Adrenal gland (tissue), 12 donors: ENCODE measurements around the gene PTPRN2. TPM values are rescaled to one million over a fixed set of nuclear protein-coding genes. Genes with fewer than 3 reads are reported as not detected.
"Not testable (repeated sequence)": the region's sequence is repeated elsewhere in the genome, so short reads cannot be mapped to it uniquely, and the experiment has no call there.

Experiments
- DNase-seq, 7 donors: peaks; one replicate each; pipeline ENCODE4 v3.0.0-alpha.2; 2019 to 2020
- H3K27ac ChIP-seq, 5 donors: fragments of 200-600 bp; sonication (generic) in 4 of 5; 1 replicate in 3 of 5; 2 replicates in 2 of 5; pipeline versions ENCODE4 v1.5.1 to v1.8.0; 2016 to 2020; ENCODE audit warnings: mild to moderate bottlenecking in 1 of 5
- H3K27me3 ChIP-seq: fragments of 200-600 bp; 2 replicates; pipeline ENCODE4 v1.8.0; 2021
- H3K36me3 ChIP-seq, 2 donors: fragments of 200-600 bp; replicated peaks in 1 of 2; 1 replicate in 1 of 2; 2 replicates in 1 of 2; pipeline versions ENCODE4 v1.5.1 to v1.8.0; 2018 to 2022
- H3K4me1 ChIP-seq, 2 donors: fragments of 200-600 bp; replicated peaks in 1 of 2; 1 replicate in 1 of 2; 2 replicates in 1 of 2; pipeline versions ENCODE4 v1.5.1 to v1.8.0; 2018 to 2021
- H3K4me3 ChIP-seq, 4 donors: fragments of 200-600 bp; sonication (generic) in 3 of 4; one replicate each; pipeline ENCODE4 v1.5.1; 2016 to 2018
- H3K9me3 ChIP-seq, 3 donors: fragments of 200-600 bp; sonication (generic) in 1 of 3; replicated peaks in 1 of 3; 1 replicate in 2 of 3; 2 replicates in 1 of 3; pipeline versions ENCODE4 v1.5.1 to v1.8.0; 2016 to 2021
- CTCF ChIP-seq, 6 experiments: fragments of 450-650 bp in 4 of 6; fragments of 200-600 bp in 2 of 6; sonication (generic) in 1 of 6; IDR thresholded peaks; 1 replicate in 5 of 6; 2 replicates in 1 of 6; pipeline versions ENCODE4 v1.5.1 to v1.8.0; 2016 to 2021; ENCODE audit warnings: antibody characterized with exemption in 6 of 6, mild to moderate bottlenecking in 2 of 6, moderate library complexity in 1 of 6
- POLR2A ChIP-seq, 2 donors: fragments of 450-650 bp; IDR thresholded peaks; one replicate each; pipeline ENCODE4 v1.6.1; 2017; ENCODE audit warnings: antibody characterized with exemption in 2 of 2, mild to moderate bottlenecking in 2 of 2, moderate library complexity in 1 of 2
- WGBS, 4 donors: extraction: QIAGEN DNeasy Blood & Tissue Kit in 2 of 4; methylation state at CpG; one replicate each; pipeline versions ENCODE4 v1.1.5 to v1.1.7; 2013 to 2017; 5-methylcytosine and 5-hydroxymethylcytosine counted together
- intact Hi-C, 2 donors: fragments of 100-400 bp; cut with DNase I; formaldehyde crosslinking; loops; one replicate each; pipeline versions ENCODE4 v1.14.1 to v1.15.0; 2022 to 2023
- polyA plus RNA-seq, 3 donors: library from polyadenylated mRNA; stranded (reverse); fragments of 200-250 nt in 2 of 3; fragments of 350-450 nt in 1 of 3; fragmentation: Illumina TruSeq in 1 of 3; extraction: RNeasy Lipid Tissue Mini Kit (QIAGEN cat#74804) in 1 of 3; gene quantifications; one replicate each; pipeline ENCODE4 v1.2.3, GENCODE V29; 2013 to 2014
- total RNA-seq, 9 donors: library from RNA; depleted of rRNA in 4 of 9; stranded (reverse); fragments of >200 nt in 4 of 9; fragments of 120-200 nt in 1 of 9; fragmentation: NEBNext Ultra II Directional in 1 of 9; extraction: Animal tissue kit (Norgen Biotek cat#: 25700) in 1 of 9; gene quantifications; one replicate each; pipeline versions ENCODE4 v1.1.0 to v1.2.4, GENCODE V29; 2013 to 2023
- donor health status: healthy with polysubstance abuse.
- donor health status: Bipolar disorder and iron deficiency.
- donor health status: DM: yes; HTN: yes; CAD: no.
- donor health status: DM: no; HTN: no; CAD: no.
- donor health status: DM: no; HTN: no; CAD: no.
- donor health status: DM: yes; HTN: yes; CAD: no.

Gene PTPRN2
- total and polyA plus RNA-seq, 12 donors = 2.2 to 16.2 (median 3.4) TPM

GRCh38 chr7:157850481-157851444, 736.9 kb downstream of the PTPRN2 start:
- DNase-seq = no peak
- Histone ChIP-seq H3K27ac (no peak overlapping the region), H3K4me3 (no peak overlapping the region), H3K27me3 (no peaks in the 10 kb centered on the region), H3K36me3 (no peaks in the 10 kb centered on the region), H3K9me3 (no peaks in the 10 kb centered on the region), H3K4me1 (no peaks in the 10 kb centered on the region)
- 80 to 87% (median 84%) methylated on average over 20 of the region's 20 CpGs for WGBS, 4 donors
- TF ChIP-seq CTCF (IDR thresholded peaks at IDR 0.05) (no peak), POLR2A (IDR thresholded peaks at IDR 0.05) (no peak)
- intact Hi-C loops = no loop called here

- no peak for TF ChIP-seq POLR2A (IDR thresholded peaks at IDR 0.05)
- no peak for TF ChIP-seq CTCF (IDR thresholded peaks at IDR 0.05)
- Histone ChIP-seq H3K27ac (no peak overlapping the region), H3K4me3 (no peak overlapping the region), H3K36me3 (no peaks in the 10 kb centered on the region), H3K27me3 (no peaks in the 10 kb centered on the region), H3K4me1 (no peaks in the 10 kb centered on the region), H3K9me3 (no peaks in the 10 kb centered on the region)
- intact Hi-C loops = no loop called here
- 73 to 86% (median 76%) methylated on average over 8 to 10 of the region's 10 CpGs for WGBS, 4 donors
- no peak for DNase-seq
Measured at GRCh38 chr7:157849726-157850125, 737.9 kb downstream of the PTPRN2 start.

GRCh38 chr7:157849341-157849596, 738.4 kb downstream of the PTPRN2 start:
- Histone ChIP-seq H3K4me3 (no peak overlapping the region), H3K4me1 (no peaks in the 10 kb centered on the region), H3K27ac (no peak overlapping the region), H3K36me3 (no peaks in the 10 kb centered on the region), H3K27me3 (no peaks in the 10 kb centered on the region), H3K9me3 (no peaks in the 10 kb centered on the region)
- no peak for TF ChIP-seq CTCF (IDR thresholded peaks at IDR 0.05)
- TF ChIP-seq POLR2A (IDR thresholded peaks at IDR 0.05) = no peak
- intact Hi-C loops = no loop called here
- DNase-seq = no peak
- WGBS, 4 donors = 66 to 71% (median 67%) methylated on average over 3 to 6 of the region's 6 CpGs

GRCh38 chr7:157848508-157849340, 738.9 kb downstream of the PTPRN2 start:
- 80 to 90% (median 88%) methylated on average over 6 to 32 of the region's 32 CpGs for WGBS, 4 donors
- Histone ChIP-seq H3K27ac (no peak overlapping the region), H3K27me3 (no peaks in the 10 kb centered on the region), H3K36me3 (no peaks in the 10 kb centered on the region), H3K4me1 (no peaks in the 10 kb centered on the region), H3K9me3 (no peaks in the 10 kb centered on the region), H3K4me3 (no peak overlapping the region)
- no peak for TF ChIP-seq CTCF (IDR thresholded peaks at IDR 0.05)
- TF ChIP-seq POLR2A (IDR thresholded peaks at IDR 0.05) = no peak
- intact Hi-C loops = no loop called here
- no peak for DNase-seq

GRCh38 chr7:157847756-157848487, 739.7 kb downstream of the PTPRN2 start:
- H3K36me3 ChIP-seq, intact Hi-C loops, H3K4me3 ChIP-seq, H3K27me3 ChIP-seq, H3K4me1 ChIP-seq, H3K27ac ChIP-seq, H3K9me3 ChIP-seq, DNase-seq: not testable (repeated sequence)
- 68 to 79% (median 74%) methylated on average over 14 of the region's 14 CpGs for WGBS, 4 donors

- H3K9me3 ChIP-seq, H3K27ac ChIP-seq, H3K36me3 ChIP-seq, intact Hi-C loops, H3K4me3 ChIP-seq, H3K4me1 ChIP-seq, H3K27me3 ChIP-seq, DNase-seq: not testable (repeated sequence)
- 75 to 85% (median 84%) methylated on average over 12 of the region's 12 CpGs for WGBS, 4 donors
Measured at GRCh38 chr7:157846746-157847145, 740.9 kb downstream of the PTPRN2 start.
